ENCODE measurements around the gene USF3. TPM values are rescaled to one million over a fixed set of nuclear protein-coding genes. Genes with fewer than 3 reads are reported as not detected.

USF3 gene
- total and polyA plus RNA-seq, 9 of the 15 experiments (the other 6 are each of a cell fraction or from before 2014, with no cell fraction given) = 1.4 to 6.9 (median 3.1) TPM

- WGBS (ENCODE audit: insufficient coverage, low coverage, missing lambda C conversion rate) = 54% methylated on average over 3 of the region's 3 CpGs
- TF ChIP-seq ATF2 (CRISPR knock-in tag; IDR thresholded peaks at IDR 0.05) (no peak), LCOR (CRISPR knock-in tag; IDR thresholded peaks at IDR 0.05) (no peak), NELFE (IDR thresholded peaks at IDR 0.05; ENCODE audit: insufficient read depth, insufficient read length) (no peak)
Observed at GRCh38 chr3:113676261-113676660, 20.2 kb downstream of the USF3 start.

GRCh38 chr3:113673593-113673992, 22.8 kb downstream of the USF3 start:
- Histone ChIP-seq H3K36me3 (ENCODE audit: control insufficient read depth, insufficient read depth, low read length) (no peaks in the 10 kb centered on the region), H3K4me1 (replicated peaks in 1 of 2; ENCODE audit: control insufficient read depth in 2 of 2, insufficient read depth in 2 of 2, low read length in 2 of 2) (no peaks in the 10 kb centered on the region), H3K4me3 (no peak overlapping the region), H3K4me2 (ENCODE audit: insufficient read depth, low read length) (no peak overlapping the region), H3K79me2 (ENCODE audit: control insufficient read depth, insufficient read depth, low read length) (no peaks in the 10 kb centered on the region), H2AFZ (ENCODE audit: low read depth, low read length) (no peak overlapping the region), H3K27me3 (ENCODE audit: control insufficient read depth in 2 of 2, insufficient read depth in 2 of 2, low read length in 2 of 2) (no peaks in the 10 kb centered on the region), H3K9me3 (replicated peaks; ENCODE audit: control insufficient read depth, insufficient read depth, low read depth, low read length) (no peaks in the 10 kb centered on the region), H3K9me1 (ENCODE audit: control insufficient read depth, insufficient read depth, low read length) (no peaks in the 10 kb centered on the region), H3K27ac (ENCODE audit: extremely low read depth, low read depth, low read length) (no peak overlapping the region), H4K20me1 (replicated peaks; ENCODE audit: control insufficient read depth, insufficient read depth, low read length) (no peaks in the 10 kb centered on the region), H3K9ac (ENCODE audit: insufficient read depth in 1 of 2, low read depth in 2 of 2, low read length in 2 of 2) (no peak overlapping the region)
- no peak for FAIRE-seq
- no peak for ATAC-seq
- POLR2A ChIA-PET = interaction anchor here (0.8 kb wide), 1 partner anchor 23 kb away, joined by 3 read pairs; the partner anchor contains the start of gene USF3
- in situ Hi-C loops (cut with MboI) (no loop called here), intact Hi-C loops (cut with micrococcal nuclease) (no loop called here)
- WGBS (ENCODE audit: insufficient coverage, low coverage, missing lambda C conversion rate) = 70% methylated on average over 4 of the region's 4 CpGs
- CTCF ChIA-PET (ENCODE audit: low intra/inter-chr PET ratio) = no interaction called here
- BruUV-seq (replicated peaks) = no TSS peak
- DNase-seq (ENCODE audit: extremely low read depth in 1 of 4, low spot score in 3 of 4) = no peak
- TF ChIP-seq SAP30 (IDR thresholded peaks at IDR 0.05; ENCODE audit: borderline replicate concordance, insufficient read depth, low read depth, low read length, poor library complexity, severe bottlenecking) = no peak
- TF ChIP-seq DNMT1 (IDR thresholded peaks at IDR 0.05) = no peak
- TF ChIP-seq PHF8 (IDR thresholded peaks at IDR 0.05; ENCODE audit: borderline replicate concordance, low read length) = no peak
- no peak for TF ChIP-seq PTTG1 (tag; IDR thresholded peaks at IDR 0.05; ENCODE audit: low read depth)
- TF ChIP-seq FOXM1 (IDR thresholded peaks at IDR 0.05; ENCODE audit: low read depth) = no peak
- no peak for TF ChIP-seq FOXM1 (CRISPR knock-in tag; IDR thresholded peaks at IDR 0.05; ENCODE audit: low read depth)
- TF ChIP-seq PREB (CRISPR knock-in tag; IDR thresholded peaks at IDR 0.05) = no peak

More at GRCh38 chr3:113676261-113676660, 20.2 kb downstream of the USF3 start:
- ChIA-PET POLR2A (no interaction called here), CTCF (ENCODE audit: low intra/inter-chr PET ratio) (no interaction called here)
- H3K4me3 ChIP-seq = no peak overlapping the region
- H3K36me3 ChIP-seq (ENCODE audit: control insufficient read depth, insufficient read depth, low read length) = no peaks in the 10 kb centered on the region
- no peak overlapping the region for H3K9ac ChIP-seq (ENCODE audit: insufficient read depth in 1 of 2, low read depth in 2 of 2, low read length in 2 of 2)
- ATAC-seq (no peak), DNase-seq (ENCODE audit: extremely low read depth in 1 of 4, low spot score in 3 of 4) (no peak), FAIRE-seq (no peak)
- no peak overlapping the region for H3K27ac ChIP-seq (ENCODE audit: extremely low read depth, low read depth, low read length)
- no peaks in the 10 kb centered on the region for H4K20me1 ChIP-seq (replicated peaks; ENCODE audit: control insufficient read depth, insufficient read depth, low read length)
- H3K9me1 ChIP-seq (ENCODE audit: control insufficient read depth, insufficient read depth, low read length) = no peaks in the 10 kb centered on the region
- no TSS peak for BruUV-seq (replicated peaks)
- H3K27me3 ChIP-seq (ENCODE audit: control insufficient read depth in 2 of 2, insufficient read depth in 2 of 2, low read length in 2 of 2) = no peaks in the 10 kb centered on the region
- H3K4me1 ChIP-seq (replicated peaks in 1 of 2; ENCODE audit: control insufficient read depth in 2 of 2, insufficient read depth in 2 of 2, low read length in 2 of 2) = no peaks in the 10 kb centered on the region
- H3K4me2 ChIP-seq (ENCODE audit: insufficient read depth, low read length) = no peak overlapping the region
- H2AFZ ChIP-seq (ENCODE audit: low read depth, low read length) = no peak overlapping the region
- intact Hi-C loops (cut with micrococcal nuclease) (no loop called here), in situ Hi-C loops (cut with MboI) (no loop called here)
- H3K79me2 ChIP-seq (ENCODE audit: control insufficient read depth, insufficient read depth, low read length) = no peaks in the 10 kb centered on the region
- no peaks in the 10 kb centered on the region for H3K9me3 ChIP-seq (replicated peaks; ENCODE audit: control insufficient read depth, insufficient read depth, low read depth, low read length)
